Measurements from ENCODE around the gene AFF1.

GRCh38 chr4:87081826-87082225 lies 147.0 kb downstream of the AFF1 start:
- no peak for TF ChIP-seq POLR2A (IDR thresholded peaks at IDR 0.05)
- no peak for TF ChIP-seq CTCF (IDR thresholded peaks at IDR 0.05)
- TF ChIP-seq EP300 (IDR thresholded peaks at IDR 0.05) = peak in 1 of 2 donors; percentile 67
